MM.1S (cell line): ENCODE measurements around the gene MEGF9.

Experiments
- CTCF ChIP-seq: fragments of 300-600 bp; sonication (generic); IDR thresholded peaks from 2 replicates; pipeline ENCODE4 v1.5.1; 2016; ENCODE audit warnings: antibody characterized with exemption, low read length, mixed read lengths
- EZH2 ChIP-seq: fragments of 300-600 bp; sonication (generic); optimal IDR thresholded peaks from 2 replicates; pipeline ENCODE3; 2017; ENCODE audit warnings: low read depth, mild to moderate bottlenecking, antibody characterized with exemption, low read length, mixed read lengths
- EZH2phosphoT487 ChIP-seq: fragments of 300-600 bp; sonication (generic); IDR thresholded peaks from 2 replicates; pipeline ENCODE4 v1.6.1; 2018; ENCODE audit warnings: antibody characterized with exemption, low read length

DNA sequence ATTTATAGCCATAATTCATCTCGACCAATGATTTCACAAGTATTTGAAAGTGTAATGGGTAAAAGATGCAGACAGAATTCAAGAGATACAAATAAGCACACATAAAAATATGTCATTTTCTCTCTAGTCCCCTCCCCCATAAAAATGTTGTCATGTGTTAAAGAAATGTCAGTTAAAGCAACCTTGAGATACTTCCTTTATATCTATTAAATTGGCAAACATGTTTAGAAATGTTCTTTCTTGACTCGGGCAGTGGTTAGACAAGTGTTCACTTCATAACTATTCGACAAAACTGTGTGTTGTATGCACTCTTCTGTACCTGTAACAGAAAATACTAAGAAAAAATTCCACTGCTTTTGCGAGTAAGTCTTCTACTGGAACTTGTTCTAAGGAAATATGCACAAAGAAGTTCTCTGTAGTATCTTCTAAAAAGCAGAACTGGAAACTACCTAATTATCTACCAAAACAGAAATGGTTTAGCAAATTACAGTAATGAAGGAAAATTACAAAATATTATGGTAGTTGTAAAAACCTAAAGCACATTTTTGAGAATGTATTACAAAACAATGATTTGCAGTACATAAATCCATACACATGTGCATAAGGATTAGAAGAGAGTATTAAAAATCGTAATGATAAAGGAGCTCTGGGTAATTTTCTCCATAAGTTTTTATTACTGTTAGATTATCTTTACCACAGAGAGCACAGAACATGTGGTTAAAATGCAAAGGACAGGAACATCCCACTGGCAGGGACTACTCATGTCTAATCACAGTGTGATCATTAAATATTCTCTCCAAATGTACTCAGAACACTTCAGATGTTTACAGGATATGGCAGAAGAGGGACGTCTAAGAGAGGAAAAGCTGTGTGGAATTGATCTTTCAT lies 43.0 kb upstream of the MEGF9 start:
- TF ChIP-seq CTCF (no peak), EZH2 (no peak), EZH2phosphoT487 (no peak)
